22Rv1 (cell line): ENCODE results near the gene LRIF1.
A peak's percentile ranks its signal among the peaks of the same experiment; 100 is the strongest.
"Not testable (repeated sequence)": the region's sequence is repeated elsewhere in the genome, so short reads cannot be mapped to it uniquely, and the experiment has no call there.

Experiments
- H3K27ac ChIP-seq: fragments of 450-650 bp; 2 replicates; pipeline ENCODE4 v1.5.1; 2017
- CTCF ChIP-seq: fragments of 450-650 bp; IDR thresholded peaks from 2 replicates; pipeline ENCODE4 v1.5.1; 2017; ENCODE audit warnings: mild to moderate bottlenecking
- ZFX ChIP-seq: fragments of 450-650 bp; IDR thresholded peaks from 2 replicates; pipeline ENCODE4 v1.6.1; 2017; ENCODE audit warnings: antibody characterized with exemption, borderline replicate concordance

Gene LRIF1

GRCh38 chr1:110963691-110964454, at the start of gene LRIF1:
Gene LRIF1, minus strand, starts transcription at chr1:110963922. Its CDS starts 234 bp downstream, at chr1:110963688.
- TF ChIP-seq CTCF (peak; percentile 17; the same call in 1 of the 2 replicates), ZFX (no peak)
- peak within 1 kb of the TSS; percentile 91 for H3K27ac ChIP-seq

- no peak for TF ChIP-seq ZFX
- no peak for TF ChIP-seq CTCF
- H3K27ac ChIP-seq = no peak overlapping the region
Measured at GRCh38 chr1:111008031-111008430, 44.3 kb upstream of the LRIF1 start.

- H3K27ac ChIP-seq = no peak overlapping the region
- TF ChIP-seq CTCF = no peak
- TF ChIP-seq ZFX = no peak
Measured at GRCh38 chr1:111006556-111006955, 42.8 kb upstream of the LRIF1 start.

- H3K27ac ChIP-seq = not testable (repeated sequence)
Measured at GRCh38 chr1:110999607-111000006, 35.9 kb upstream of the LRIF1 start.

GRCh38 chr1:110992329-110992728, 28.6 kb upstream of the LRIF1 start:
- peak; percentile 57 for TF ChIP-seq CTCF
- H3K27ac ChIP-seq = not testable (repeated sequence)

GRCh38 chr1:110991295-110991694, 27.6 kb upstream of the LRIF1 start:
- H3K27ac ChIP-seq = not testable (repeated sequence)

GRCh38 chr1:110990541-110990940, 26.8 kb upstream of the LRIF1 start:
- TF ChIP-seq CTCF = no peak
- no peak for TF ChIP-seq ZFX
- no peak overlapping the region for H3K27ac ChIP-seq

GRCh38 chr1:110986407-110986891, 22.7 kb upstream of the LRIF1 start:
- TF ChIP-seq CTCF = no peak
- TF ChIP-seq ZFX = no peak
- no peak overlapping the region for H3K27ac ChIP-seq
